ENCODE data around the gene PARD3B. TPM values are rescaled to one million over a fixed set of nuclear protein-coding genes. Genes with fewer than 3 reads are reported as not detected.

Gene PARD3B
- total RNA-seq, 1 experiment from 2014 or later, result 5.8 TPM

DNA sequence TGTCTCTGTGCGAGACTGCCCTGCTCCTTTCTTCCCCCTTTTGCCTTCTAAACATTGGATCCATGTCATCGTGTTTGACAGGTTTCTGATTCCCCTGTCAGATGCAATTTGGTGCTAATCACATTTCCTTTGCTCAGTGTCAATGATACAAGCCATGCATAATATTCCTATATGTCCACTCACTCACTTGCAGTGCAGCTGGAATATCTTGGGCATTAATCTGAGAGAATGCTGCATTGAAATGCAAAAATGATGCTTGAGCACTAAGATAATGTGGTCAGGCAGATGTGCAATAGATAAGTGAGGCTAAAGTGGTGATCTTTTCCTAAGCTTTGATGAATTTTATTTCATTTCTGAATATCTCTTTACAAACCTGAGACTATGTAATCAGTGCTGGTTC, 375.5 kb downstream of the PARD3B start:
- no peak for DNase-seq (ENCODE audit: extremely low read depth, low read depth)

DNA sequence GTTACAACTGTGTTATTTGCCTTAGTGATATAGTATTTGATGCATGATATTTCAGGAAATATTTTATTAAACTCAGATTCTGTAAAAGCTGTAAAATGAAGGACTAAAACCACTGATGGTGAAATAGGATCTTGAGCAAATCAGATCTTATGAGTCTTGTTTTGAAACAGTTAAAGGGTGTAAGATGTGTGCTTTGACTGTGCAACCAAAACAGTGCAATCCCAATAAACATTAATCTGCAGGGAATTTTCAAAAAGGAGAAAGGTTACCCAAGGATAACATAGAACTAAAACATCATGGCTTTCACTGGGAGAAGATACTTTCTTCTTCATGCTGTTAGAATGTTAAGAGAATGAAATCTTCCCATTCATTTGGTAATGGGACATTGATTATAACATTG, 378.7 kb downstream of the PARD3B start:
- DNase-seq (ENCODE audit: extremely low read depth, low read depth), result no peak

DNA sequence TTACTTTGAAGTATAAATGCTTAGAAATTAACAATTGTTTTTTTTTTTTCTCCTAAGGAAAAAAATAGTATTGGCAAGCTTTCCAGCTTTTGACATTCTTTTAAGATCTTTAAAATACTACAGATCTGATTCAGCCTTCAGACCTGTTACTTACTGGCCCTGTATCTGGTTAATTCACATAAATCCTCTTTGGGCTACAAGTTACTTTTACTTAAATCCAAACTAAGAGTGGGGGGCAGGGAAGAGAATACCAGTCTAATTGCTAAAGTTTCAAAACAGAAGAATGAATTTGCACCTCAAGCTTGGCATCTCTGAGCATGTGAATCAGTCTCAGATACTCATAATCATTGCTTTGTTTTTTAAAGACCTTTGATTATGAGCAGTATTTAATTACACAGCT, 386.3 kb downstream of the PARD3B start:
- DNase-seq (ENCODE audit: extremely low read depth, low read depth), result no peak

DNA sequence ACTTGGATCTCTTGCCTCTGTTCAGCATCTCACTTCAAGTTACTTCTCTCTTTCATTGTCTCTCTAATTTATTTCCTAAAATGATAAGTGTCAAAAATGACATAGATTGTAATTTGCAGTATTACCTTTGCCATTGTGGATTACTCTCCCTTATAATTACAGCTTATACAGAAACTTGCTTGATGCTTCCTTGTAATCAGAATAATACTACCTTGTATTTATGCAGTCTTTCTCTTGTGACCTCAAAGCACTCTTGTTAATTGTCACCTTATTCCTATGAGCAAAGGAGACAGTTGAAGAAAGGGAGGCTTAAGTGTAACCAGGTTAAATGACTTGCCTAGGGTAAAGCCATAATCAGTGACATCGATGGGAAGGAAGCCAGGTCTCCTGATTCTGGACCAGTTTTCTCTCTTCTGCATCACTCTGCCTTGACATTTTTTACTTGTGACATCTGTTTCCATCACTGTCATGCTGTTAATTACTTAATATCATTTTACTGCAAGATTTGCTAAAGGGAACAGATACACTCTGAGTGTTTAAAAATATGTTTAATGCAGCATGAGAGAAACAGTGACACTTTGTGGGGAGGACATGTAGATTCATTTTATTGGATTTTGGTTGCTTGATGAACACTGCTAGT, 388.6 kb downstream of the PARD3B start:
- DNase-seq (ENCODE audit: extremely low read depth, low read depth), result no peak

DNA sequence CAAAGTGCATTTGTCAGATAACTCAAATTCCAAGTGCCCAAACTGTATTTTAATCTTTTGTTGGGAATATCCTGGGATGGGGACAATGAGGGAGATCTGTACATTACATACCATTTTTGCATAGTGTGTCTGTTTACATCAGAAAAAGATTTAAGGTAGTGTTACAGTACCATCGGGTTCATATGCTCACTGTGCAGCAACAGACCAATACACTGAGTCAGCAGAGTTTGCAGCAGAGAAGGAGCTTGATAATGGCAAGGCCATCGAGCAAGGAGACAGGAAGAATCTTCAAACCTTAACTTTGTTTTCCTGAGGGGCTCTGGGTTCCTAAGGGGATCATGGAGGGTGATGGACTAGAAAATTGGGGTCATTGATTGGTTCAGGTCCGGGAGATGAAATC, 399.7 kb downstream of the PARD3B start:
- no peak for DNase-seq (ENCODE audit: extremely low read depth, low read depth)

DNA sequence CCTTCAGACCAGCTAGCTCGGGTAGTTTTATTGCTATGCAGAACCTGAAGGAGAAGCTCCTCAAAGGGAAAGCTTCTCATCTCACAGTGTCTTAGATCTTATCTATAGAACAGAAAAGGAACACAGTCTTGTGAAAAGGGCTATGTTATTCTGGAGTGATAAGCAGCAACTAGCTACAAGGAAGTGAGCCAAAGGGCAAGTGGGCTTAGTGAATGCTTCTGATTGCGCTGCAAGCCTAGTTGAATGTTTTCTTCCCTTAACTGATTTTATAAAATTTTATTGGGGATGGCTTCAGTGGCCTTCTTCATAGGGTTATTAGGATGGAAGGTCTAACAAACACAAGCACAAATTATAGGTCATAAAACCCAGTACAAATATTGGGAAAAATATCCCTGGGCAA, 400.1 kb downstream of the PARD3B start:
- DNase-seq (ENCODE audit: extremely low read depth, low read depth), result no peak

DNA sequence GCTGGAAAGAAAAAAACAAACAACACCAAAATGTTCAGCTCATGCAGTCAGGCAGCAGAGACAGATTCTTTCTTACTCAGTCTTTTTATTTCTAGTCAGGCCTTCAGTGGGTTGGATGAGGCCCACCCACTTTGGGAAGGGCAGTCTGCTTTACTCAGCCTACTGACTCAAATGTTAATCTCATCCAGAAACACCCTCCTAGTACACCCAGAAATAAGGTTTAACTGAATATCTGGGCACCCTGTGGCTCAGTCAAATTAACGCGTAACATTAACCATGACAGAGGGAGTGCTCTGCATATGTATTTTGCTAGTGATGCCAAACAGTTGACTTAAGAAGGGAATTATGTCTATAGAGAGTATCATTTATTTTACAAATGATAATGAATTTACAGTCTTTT, 401.6 kb downstream of the PARD3B start:
- no peak for DNase-seq (ENCODE audit: extremely low read depth, low read depth)

DNA sequence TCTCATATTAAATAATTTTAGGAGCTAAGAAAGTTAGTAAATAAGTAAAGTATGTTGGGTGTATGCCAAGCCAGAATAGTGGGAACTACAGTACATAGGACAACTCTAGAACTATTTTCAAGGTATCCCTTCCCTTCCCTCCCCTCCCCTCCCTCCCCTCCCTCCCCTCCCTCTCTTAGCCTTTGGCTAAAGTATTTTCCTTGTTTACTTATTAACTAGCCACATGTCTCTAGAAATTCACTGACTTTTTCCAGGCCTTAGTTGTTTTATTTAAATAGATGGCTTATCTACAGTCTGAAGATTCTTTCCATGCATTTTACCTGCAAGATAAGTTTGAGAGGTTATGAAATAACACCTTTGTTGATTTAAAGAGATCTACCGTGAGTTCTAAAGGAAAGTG, 402.1 kb downstream of the PARD3B start:
- DNase-seq (ENCODE audit: extremely low read depth, low read depth), result no peak

DNA sequence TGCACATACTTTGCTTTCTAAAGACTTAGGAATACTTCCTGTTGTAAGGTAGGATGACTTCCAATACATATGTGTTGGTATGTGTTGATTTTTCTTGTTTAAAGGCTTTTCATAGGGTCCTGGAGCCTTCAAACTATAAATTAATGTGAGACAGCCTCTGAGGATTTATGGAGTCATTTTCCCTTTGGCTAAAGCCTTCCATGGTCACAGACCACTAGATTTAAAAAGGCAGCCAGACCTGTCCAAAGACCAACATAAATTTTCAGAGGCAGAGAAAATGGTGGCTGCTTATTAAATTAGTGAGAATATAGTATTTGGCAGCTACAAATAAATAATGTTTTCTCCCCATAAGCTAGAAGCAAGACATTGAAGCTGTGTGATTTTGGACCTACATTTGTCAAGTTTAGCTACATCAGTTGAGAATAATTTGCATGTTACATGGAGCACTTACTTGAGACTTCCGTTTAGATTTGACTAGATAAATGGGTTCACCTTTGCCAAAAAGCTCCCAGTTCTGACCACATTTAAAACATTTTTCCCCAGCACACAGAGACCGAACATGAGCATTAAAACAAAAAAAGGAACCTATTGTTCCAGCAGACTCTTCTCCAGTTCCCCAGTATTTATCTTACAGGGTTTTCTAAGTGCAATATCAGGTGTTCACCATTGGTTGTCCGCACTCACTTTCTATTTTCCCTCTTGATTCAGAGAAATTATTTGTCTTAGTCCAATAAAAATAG, 402.9 kb downstream of the PARD3B start:
- no peak for DNase-seq (ENCODE audit: extremely low read depth, low read depth)

DNA sequence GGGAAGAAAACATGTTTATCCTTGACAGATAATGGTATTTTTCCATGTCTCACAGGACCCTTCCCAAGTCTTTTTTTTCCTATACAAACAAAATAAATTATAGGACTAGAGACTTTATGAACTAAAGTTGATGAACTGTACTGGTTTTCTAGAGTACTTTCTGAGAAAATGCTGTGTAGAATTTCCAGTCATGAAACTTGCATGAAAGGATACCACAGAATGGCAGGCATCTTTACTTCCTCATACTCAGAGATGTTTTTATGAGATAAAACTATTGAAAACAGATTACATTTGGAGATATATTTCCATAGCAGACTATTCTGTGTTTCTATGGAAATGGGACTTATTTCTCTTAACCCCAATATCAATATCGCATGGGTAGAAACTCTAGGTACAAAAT, 403.5 kb downstream of the PARD3B start:
- DNase-seq (ENCODE audit: extremely low read depth, low read depth), result no peak

DNA sequence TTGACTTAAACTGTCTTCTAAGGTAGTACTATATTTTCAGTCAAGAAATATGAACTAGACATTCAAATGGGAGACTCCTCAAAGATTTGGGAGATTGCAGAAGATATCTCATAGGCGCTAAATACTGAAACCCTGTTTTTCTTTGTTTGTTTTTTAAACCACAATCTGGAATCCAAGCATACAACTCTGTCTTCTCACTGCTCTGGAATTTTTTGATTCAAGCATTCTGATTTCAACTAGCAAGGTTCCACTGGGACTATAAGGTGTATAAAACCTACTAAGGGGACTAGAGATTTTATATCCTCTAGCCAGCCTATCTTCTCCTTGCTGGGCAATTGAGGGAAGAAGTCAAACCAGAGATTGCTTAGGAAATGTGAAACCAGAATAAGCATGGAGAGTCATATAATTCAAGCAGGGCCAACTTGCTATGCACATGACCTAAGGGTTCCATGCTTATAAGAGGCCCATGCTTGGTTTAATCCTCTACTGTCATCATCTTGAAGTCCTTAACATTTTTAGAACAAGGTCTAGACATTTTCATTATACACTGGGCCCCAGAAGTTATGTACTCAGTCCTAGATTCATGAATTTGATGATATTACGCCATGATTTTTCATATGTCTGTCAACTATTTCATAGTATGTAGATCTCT, 405.5 kb downstream of the PARD3B start:
- DNase-seq (ENCODE audit: extremely low read depth, low read depth), result no peak

DNA sequence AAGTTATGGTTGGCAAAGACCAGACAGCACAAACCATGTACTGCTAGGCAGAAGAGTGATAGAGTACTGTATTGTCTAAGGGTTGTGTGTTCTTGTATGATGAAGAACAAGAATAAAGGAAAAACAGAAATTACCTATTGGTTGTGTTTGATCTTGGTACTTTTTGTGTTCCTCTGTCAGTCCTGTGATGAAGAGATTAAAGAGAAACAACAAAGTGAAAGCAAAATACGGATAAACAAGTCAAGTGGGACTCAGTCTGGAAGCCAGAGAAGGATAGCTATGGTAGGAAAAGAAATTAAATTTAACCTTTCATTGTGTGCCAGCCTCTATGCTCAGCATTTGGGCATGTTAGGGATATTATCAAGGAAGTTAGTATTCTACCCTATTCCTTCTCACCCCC, 413.1 kb downstream of the PARD3B start:
- DNase-seq (ENCODE audit: extremely low read depth, low read depth), result no peak

DNA sequence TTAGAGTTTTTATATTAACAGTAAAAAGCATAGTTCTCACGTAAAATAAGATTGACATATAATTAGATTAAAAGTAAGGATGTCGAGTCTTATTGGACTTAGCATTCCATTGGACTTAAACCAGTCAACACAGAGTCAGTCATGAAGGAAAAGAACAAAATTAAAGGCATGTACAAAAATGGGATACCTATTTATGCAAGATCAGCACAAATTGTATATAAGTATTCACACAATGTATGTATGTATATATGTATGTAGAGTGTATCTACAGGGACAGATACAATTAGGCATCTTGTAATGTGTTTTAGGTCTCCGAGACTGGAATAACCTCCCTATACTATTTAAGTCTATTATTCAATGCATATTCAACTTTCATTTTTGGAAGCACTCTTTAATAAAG, 419.1 kb downstream of the PARD3B start:
- no peak for DNase-seq (ENCODE audit: extremely low read depth, low read depth)

DNA sequence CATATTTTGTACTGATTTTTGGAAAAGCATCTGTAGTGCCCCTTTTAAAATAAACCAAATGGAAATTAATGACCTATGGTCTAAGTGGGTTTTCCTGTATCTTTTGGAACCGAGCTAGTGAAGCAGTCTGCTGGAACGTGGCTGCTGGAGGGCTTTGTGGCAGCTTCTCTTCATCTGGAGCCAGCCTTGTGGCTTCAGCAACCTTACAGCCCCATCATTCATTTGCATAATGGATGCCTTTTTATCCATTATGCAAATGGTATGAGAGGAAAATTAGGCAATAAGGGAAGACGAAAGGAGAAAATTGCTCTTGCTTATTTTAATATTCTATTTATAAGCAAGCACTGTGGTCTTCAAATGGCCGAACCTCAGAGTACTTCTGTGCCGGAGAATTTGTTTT, 421.0 kb downstream of the PARD3B start:
- no peak for DNase-seq (ENCODE audit: extremely low read depth, low read depth)

DNA sequence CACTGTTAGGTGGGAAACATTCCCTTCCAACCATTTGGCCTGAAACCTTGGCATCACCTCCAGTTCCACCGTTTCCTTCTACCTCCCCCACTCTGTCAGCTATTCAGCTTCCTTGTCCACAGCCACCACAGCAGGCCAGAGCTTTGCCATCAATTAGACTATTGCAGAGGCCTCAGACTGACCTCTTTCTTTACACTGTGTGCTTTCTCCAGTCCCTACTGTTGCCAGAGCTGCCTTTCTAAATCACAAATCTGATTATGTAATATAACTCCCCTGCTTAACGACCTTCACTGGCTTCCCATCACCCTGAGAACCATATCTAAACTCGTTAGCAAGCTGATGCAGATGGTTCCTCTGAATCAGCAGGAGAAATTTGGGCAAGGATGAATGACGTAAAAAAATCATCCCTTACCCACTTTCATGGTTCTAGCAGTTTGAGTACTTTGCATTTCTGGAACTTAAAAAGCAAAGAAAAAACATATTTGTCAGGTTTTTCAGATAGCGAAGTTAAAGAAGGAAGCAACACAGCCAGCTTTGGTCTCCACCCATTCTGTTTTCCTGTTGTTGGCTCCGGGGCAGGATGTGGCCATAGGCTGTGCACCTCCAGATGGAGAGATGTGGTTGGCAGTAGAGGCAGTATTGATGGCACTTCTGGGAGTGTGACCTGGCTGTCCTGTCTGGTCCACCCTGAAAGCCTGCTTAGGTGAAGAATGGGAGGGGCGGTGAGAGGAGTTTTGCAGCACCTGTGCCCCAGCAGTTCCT, 422.1 kb downstream of the PARD3B start:
- DNase-seq (ENCODE audit: extremely low read depth, low read depth), result no peak

DNA sequence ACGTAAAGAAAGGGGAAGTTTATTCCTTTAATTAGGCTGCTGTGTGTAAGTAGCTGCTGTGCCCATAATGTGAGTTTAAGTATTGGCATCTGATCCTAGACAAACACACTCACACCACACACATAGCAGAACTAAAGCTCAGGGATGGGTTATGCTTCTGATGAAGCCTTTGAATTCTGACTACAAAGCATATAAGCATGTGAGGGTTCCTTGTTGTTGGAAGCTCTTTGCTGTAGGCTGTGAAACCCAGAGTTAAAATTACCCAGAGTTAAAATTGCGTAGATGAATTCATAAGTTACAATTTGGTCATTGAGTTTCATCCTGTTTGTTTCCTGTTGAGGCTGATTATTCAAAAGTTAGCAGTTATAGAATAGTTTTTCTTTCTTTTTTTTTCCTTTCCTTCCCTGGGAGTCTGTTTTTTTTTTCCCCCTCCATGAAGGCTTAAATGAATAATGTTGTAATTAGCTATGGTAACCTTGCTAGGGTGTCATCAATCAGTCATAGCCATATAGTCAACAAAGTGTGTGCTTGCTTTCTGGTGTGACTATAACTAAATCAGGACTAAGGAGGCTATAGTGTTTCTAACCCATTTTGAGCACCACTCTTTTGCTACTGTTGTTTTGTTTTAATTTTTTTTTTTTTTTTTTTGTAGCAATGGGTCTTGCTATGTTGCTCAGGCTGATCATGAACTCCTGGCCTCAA, 426.1 kb downstream of the PARD3B start:
- no peak for DNase-seq (ENCODE audit: extremely low read depth, low read depth)

DNA sequence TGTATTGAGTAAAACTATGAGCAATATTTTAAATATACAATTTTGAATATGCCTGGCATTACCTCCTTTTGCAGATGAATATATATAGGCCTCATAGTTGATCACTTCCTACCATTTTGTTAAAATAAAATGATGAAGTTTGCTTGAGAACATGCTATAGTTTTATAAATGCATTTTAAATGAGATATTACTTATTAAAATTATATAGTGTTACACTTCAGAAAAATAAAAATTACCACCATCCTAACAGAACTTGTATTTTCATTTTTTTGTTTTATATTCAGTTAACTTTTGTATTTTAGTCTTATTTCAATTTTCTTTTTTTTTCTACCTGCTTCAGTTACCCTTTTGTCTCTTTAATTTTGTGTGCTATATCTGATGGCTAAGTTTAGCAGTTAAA, 426.9 kb downstream of the PARD3B start:
- DNase-seq (ENCODE audit: extremely low read depth, low read depth), result no peak

DNA sequence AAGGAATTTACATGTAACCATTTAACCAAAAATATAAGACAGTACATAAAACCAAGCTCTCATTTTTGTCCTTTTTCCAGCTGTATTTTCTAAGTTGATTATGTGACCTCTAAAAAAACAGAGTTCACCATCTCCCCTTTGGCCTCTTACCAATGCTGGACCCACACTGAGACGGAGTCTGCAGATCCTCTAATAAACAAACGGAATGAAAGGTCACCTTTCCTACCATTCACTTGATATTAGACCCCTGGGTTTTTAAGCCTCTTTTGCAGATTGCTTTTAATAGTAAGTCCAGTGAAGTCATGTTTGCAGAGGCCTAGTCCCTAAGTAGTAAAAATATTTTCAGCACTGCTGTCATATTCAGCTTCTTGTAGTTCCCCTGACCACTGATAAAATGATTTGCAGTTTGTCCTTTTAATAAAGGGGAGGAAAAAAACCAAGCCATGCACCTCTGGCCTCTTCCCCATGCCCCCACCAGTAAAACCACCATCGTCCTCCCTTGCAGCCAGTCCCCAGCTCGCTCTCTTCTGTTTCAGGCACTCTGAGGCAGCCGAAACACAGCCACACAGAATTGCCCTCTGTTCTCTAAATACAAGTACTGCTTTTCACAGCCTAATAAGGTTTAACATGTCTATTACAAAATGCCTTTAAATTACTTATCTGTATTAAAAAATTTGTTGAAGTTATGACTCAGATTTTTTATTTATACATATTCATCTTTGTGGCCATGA, 427.5 kb downstream of the PARD3B start:
- no peak for DNase-seq (ENCODE audit: extremely low read depth, low read depth)

DNA sequence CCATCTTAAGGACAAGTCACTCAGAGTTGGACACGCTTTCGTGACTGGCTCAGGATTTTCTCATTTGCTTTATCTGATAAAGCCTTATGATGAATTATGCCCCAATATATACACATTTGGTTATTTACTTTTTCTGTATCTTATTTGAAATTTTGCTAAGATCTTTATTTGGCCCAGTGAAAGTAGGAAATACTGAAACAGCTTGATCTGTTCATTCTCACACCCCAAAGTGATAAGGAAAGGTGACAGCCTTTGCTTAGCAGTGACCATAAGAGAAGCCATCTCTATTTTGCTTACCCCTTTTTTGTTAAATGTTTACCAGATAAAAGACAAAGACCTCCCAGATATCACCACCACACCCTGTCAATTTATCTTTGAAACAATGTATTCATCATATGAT, 428.3 kb downstream of the PARD3B start:
- no peak for DNase-seq (ENCODE audit: extremely low read depth, low read depth)

DNA sequence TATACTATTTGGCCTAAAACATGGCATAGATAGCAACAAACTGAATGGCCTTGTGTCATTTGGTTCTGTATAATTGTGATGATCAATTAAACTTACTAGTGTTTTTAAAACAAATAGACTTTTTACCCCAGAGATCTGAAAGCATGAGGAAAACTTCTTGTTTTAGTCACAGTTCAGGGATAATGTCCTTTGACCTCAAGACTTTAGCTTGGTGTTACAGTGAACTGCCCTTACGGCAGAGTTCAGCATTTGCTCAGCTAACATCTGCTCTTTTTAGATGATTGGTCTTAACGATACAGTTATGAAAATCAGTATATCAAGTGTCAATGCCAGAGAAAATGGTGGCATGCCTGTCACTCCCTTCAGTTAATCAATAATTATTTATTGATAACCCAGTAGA, 429.2 kb downstream of the PARD3B start:
- DNase-seq (ENCODE audit: extremely low read depth, low read depth), result no peak

All from NCI-H460 (cell line).